IPS-18c (cell line): ENCODE data around the gene MATN1.

ENCODE experiments used
- H3K4me3 ChIP-seq: 2 replicates; pipeline ENCODE4 v1.7.0; 2013; ENCODE audit warnings: low read depth, mild to moderate bottlenecking, low read length, moderate library complexity; ENCODE audit not compliant: insufficient read depth
- H3K9me3 ChIP-seq: one replicate; pipeline ENCODE4 v1.6.1; 2013; ENCODE audit warnings: mild to moderate bottlenecking, low read length, moderate library complexity; ENCODE audit not compliant: control insufficient read depth, insufficient read depth

The MATN1 gene

GRCh38 chr1:30760596-30761324, 37.4 kb upstream of the MATN1 start:
- Histone ChIP-seq H3K4me3 (no peak overlapping the region), H3K9me3 (no peaks in the 10 kb centered on the region)

DNA sequence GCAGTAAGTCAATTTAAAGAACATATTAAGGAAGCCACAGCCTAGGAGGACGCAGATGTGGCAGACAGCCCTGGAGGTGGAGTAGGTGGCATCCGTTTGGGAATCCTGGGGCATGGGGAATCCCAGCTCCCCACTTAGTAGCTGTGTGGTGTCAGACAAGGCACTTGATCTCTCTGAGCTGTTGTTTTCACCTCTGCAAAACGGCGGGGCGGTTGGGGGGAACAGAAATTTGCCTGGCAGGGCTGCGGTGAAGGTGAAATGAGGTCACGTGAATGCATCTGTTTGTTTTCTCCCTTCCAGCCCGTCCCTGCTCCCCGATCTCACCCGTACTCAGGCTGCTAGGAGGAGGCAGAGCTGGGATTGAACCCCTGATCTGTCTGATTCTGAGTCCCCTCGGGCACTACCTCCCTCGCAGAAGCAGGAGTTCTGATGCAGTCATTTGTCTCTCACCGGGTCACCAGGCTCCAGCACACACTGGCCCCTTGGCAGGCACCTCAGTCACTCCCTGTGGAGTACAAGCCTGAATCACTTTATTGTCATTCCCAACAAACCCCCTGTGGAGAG, 36.4 kb upstream of the MATN1 start:
- Histone ChIP-seq H3K4me3 (no peak overlapping the region), H3K9me3 (no peaks in the 10 kb centered on the region)

DNA sequence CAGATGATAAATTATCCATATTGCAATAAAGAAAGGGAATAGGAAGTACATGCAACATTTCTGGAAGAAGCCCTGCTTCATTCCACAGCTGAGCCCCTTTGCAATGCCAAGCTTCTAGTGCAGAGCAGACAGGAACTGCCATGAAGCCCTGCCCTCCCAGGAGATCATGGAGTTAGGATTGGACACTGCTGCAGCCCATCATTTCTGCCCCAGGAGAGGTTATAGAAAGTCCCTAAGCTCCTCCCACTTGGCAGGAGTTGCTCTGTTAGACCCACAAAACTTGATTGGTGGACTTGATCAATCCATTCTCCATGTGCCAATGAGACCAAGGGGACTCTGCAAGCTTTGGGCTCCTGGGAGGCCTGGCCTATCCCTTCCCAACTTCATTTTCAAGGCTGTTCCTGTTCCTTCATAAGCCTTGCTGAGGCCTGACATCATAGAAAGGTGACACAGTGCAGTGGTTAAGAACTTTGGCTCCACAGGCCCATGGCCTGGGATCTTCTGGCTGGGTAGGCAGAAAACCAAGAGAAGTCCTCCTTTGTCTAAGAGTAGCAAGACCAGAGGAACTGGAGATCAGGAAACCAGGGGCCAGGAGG, 35.5 kb upstream of the MATN1 start:
- no peak overlapping the region for H3K4me3 ChIP-seq
- no peaks in the 10 kb centered on the region for H3K9me3 ChIP-seq

DNA sequence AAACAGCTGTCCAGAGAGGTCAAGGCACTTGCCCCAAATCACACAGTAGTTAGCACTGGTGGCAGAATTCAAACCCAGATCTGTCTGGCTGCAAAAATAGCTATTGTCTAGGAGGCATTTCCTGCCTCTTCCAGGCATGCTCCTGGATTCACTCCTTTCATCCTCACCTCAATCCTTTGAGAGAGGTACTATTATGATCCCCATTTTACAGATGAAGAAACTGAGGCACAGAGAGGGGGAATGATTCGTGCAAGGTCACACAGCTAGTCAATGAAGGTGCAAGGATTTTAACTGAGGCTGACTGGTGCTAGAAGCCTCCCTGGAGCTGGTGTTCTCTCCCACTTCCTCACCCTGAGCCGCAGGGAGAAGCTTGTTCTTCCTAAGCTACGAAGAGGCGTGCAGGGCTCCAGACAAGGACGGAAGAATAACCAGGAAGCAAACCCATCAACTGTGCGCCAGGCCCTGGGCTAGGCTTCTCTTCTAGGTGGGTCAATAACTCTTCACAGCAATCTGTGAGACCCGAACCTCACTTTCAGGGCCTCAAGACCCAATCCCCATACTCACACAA, 34.8 kb upstream of the MATN1 start:
- H3K9me3 ChIP-seq: no peaks in the 10 kb centered on the region
- no peak overlapping the region for H3K4me3 ChIP-seq

- H3K4me3 ChIP-seq: no peak within 1 kb of the TSS
- H3K9me3 ChIP-seq: no peaks in the 10 kb centered on the region
Observed at GRCh38 chr1:30757352-30758120, 34.2 kb upstream of the MATN1 start, which contains the start of gene LAPTM5. LAPTM5 (minus strand) TSS chr1:30757774; CDS start chr1:30757745, 29 bp downstream.

GRCh38 chr1:30756545-30757351, 33.4 kb upstream of the MATN1 start:
- no peaks in the 10 kb centered on the region for H3K9me3 ChIP-seq
- H3K4me3 ChIP-seq: no peak overlapping the region

- H3K9me3 ChIP-seq: no peaks in the 10 kb centered on the region
- H3K4me3 ChIP-seq: no peak overlapping the region
Observed at GRCh38 chr1:30756206-30756544, 32.8 kb upstream of the MATN1 start.

GRCh38 chr1:30755746-30756145, 32.4 kb upstream of the MATN1 start:
- H3K4me3 ChIP-seq: no peak overlapping the region
- no peaks in the 10 kb centered on the region for H3K9me3 ChIP-seq

GRCh38 chr1:30755334-30755733, 31.9 kb upstream of the MATN1 start:
- H3K9me3 ChIP-seq: no peaks in the 10 kb centered on the region
- H3K4me3 ChIP-seq: no peak overlapping the region

GRCh38 chr1:30754684-30755171, 31.3 kb upstream of the MATN1 start:
- no peak overlapping the region for H3K4me3 ChIP-seq
- H3K9me3 ChIP-seq: no peaks in the 10 kb centered on the region

DNA sequence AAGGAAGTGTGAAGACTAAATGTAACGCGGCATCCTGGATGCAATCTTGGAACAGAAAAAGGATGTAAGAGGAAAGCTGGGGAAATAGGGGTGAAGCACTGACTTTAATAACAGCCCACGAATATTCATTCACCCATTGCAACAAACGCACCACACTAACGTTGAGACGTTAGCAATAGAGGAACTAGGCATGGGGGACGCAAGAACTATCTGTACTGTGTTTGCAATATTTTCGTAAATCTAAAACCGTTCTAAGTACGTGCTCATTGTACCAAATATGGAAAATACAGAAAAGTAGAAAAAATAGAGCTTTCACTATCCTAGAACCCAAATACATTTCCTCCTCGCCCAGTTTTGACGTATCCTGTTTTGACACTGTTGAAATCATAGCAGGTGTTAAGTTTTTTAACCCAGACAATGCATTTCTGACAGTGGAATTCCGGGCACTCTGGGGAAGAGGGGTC, 30.3 kb upstream of the MATN1 start:
- no peak overlapping the region for H3K4me3 ChIP-seq
- no peaks in the 10 kb centered on the region for H3K9me3 ChIP-seq

- Histone ChIP-seq H3K9me3 (no peaks in the 10 kb centered on the region), H3K4me3 (no peak overlapping the region)
Observed at GRCh38 chr1:30753118-30753517, 29.7 kb upstream of the MATN1 start.

DNA sequence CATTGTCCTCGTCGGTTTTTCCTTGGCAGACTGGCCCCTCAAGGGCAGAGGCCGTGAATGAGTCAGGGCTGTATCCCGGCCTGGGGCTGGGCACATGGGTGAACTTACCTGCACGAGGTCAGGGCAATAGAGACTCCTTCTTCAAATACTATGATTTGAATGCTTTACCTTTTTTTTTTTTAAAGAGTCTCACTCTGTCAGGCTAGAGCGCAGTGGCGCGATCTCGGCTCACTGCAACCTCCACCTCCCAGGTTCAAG, 29.2 kb upstream of the MATN1 start:
- Histone ChIP-seq H3K9me3 (no peaks in the 10 kb centered on the region), H3K4me3 (no peak overlapping the region)

DNA sequence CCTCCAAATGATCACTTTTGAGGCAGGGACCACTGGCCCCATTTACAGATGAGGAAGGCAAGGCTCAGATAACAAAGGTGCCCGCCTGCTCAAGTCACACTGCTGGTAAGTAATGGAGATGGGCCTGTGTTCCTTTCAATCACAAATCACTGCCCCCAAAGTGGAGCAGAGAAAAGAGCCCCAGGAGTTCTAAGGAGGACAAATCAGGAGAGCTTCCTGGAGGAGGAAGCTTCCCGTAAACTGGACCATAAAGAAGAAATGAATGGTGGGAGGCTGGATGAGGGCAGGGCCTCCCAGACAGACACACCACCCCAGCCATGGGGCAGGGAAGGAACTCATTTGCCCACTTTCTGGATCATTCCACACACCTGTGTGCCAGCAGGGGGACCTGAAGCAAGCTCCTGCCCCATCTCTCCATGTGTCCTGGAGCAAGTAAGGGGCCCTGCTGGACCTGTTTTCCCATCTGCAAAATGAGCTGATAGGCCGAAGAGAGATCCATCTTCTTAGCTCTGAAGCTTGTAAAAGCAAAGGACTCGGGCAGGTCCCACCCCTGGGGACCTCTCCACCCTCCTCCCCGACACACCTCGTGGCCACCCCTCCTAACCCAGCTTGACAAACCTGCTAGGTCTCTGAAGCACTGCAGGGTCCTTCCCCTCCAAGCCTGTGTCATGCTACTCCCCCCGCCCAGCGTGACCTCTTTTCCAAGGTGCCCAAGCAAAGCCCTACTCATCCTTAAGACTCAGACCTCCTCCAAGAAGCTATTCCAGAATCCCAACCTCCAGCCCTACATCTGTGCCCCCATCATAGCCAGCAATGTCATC, 28.7 kb upstream of the MATN1 start:
- no peak overlapping the region for H3K4me3 ChIP-seq

GRCh38 chr1:30750731-30751291, 27.4 kb upstream of the MATN1 start:
- Histone ChIP-seq H3K4me3 (no peak overlapping the region), H3K9me3 (no peaks in the 10 kb centered on the region)

More for the DNA sequence above, 28.7 kb upstream of the MATN1 start:
- H3K9me3 ChIP-seq: no peaks in the 10 kb centered on the region
